Fibroblast of pulmonary artery (primary cell): ENCODE results near the gene PLXNC1.

Source experiments
- DNase-seq: peaks from one replicate; pipeline ENCODE4 v3.0.0-alpha.2; 2010; ENCODE audit warnings: low read depth
- H3K4me3 ChIP-seq: replicated peaks from 2 replicates; pipeline ENCODE4 v1.5.1; 2011; ENCODE audit warnings: low read depth, mild to moderate bottlenecking, control low read depth, low read length, moderate library complexity
- TF ChIP-seq, protein P1 (sequence below): IDR thresholded peaks from 2 replicates; pipeline ENCODE4 v1.5.1; 2011; ENCODE audit warnings: mild to moderate bottlenecking, control low read depth, low read length, inconsistent platforms; ENCODE audit errors: missing control alignments

Gene PLXNC1

DNA sequence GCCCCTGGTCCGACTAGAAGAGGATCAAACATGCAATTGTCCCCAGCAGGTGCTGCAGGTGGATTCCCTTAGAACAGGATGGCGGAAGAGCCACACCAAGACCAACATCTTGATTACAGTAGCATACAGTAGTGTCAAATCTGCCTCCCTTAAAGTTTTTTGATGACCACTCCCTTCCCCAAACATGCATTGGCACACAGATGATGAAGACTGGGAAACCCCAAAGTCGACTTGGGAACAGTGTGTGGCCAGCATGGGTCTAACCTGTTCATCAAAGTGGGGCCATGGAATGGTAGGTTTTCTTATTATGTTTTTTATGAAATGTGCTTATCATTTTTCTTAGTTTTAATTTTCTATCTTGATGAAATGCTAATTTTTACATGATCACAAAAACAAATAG, 8.8 kb downstream of the PLXNC1 start:
- H3K4me3 ChIP-seq = no peak overlapping the region
- no peak for DNase-seq
- TF ChIP-seq, protein P1, sequence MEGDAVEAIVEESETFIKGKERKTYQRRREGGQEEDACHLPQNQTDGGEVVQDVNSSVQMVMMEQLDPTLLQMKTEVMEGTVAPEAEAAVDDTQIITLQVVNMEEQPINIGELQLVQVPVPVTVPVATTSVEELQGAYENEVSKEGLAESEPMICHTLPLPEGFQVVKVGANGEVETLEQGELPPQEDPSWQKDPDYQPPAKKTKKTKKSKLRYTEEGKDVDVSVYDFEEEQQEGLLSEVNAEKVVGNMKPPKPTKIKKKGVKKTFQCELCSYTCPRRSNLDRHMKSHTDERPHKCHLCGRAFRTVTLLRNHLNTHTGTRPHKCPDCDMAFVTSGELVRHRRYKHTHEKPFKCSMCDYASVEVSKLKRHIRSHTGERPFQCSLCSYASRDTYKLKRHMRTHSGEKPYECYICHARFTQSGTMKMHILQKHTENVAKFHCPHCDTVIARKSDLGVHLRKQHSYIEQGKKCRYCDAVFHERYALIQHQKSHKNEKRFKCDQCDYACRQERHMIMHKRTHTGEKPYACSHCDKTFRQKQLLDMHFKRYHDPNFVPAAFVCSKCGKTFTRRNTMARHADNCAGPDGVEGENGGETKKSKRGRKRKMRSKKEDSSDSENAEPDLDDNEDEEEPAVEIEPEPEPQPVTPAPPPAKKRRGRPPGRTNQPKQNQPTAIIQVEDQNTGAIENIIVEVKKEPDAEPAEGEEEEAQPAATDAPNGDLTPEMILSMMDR = no peak

DNA sequence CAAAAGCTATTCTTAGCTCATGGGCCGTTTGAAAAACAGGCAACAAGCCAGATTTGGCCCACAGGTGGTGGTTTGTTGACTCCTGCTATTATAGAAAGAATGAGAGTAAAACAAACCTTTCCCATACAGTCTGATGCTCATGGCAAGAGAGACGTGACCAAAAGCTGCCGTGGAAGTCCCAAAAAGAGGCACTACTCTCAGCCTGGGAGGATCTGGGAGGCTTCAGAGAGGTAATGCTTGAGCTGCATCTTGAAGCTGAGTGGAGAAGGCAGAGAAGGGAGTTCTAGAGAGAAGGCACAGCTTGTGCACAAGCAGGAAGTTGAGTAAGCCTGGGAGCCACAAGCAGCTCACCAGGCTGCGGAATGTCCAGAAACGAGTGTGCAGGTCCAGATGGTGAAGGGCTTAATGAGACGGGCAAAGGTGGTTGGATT, 9.6 kb downstream of the PLXNC1 start:
- no peak for DNase-seq
- TF ChIP-seq, protein P1 = no peak
- H3K4me3 ChIP-seq = no peak overlapping the region

DNA sequence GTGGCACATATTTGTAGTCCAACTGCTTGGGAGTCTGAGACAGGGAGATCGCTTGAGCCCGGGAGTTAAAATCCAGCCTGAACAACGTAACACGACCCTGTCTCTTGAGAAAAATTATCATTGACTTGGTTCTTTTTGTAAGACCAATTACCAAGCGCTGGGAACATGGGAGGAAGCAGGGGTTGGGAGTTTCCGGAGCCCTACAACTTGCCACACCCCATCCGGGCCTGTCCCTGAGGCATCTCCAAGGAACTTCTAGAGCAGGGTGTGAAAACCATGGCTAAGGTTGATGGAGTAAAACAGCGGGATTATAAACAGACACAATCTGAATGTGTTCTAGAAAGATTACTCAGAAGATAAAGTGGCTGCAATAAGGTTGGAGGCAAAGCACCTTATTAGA, 10.3 kb downstream of the PLXNC1 start:
- no peak for DNase-seq
- no peak overlapping the region for H3K4me3 ChIP-seq
- TF ChIP-seq, protein P1 = no peak

DNA sequence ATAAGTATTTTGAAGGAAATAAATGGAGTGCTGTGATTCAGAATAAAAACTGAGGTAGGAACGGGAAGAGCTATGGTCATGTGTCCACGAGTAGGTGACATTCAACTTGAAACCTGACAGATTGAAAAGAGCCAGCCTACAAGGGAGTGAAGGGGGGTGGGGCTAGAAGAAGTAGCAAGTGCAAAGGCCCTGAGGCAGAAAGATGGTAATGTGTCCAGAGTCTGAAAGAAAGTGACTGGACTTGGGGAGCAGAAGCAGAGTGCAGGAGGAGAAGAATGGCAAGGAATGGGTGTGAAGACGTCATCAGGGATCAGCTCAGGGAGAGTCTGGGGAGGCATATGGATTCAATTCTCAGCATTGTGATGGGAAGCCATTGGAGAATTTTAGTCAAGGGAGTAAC, 13.7 kb downstream of the PLXNC1 start:
- no peak for DNase-seq
- H3K4me3 ChIP-seq = no peak overlapping the region
- TF ChIP-seq, protein P1 = no peak

DNA sequence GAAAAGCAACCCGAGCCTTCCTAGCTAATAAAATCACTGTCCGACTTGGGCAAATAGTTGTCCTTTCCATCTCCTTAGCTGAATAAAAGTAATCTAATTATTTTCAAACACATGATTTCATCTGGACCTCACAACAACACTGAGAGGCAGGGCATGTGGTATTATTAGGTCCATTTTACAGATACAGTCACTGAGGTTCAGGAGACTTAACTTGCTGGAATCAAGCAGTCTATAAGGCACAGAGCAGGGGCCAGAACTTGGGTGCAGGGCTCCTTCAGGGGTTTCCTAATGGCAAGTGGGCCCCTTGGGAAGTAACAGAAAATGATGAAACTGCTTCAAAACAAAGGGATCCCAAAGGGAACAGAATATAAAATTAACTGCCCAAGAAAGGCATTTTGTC, 15.5 kb downstream of the PLXNC1 start:
- H3K4me3 ChIP-seq = no peak overlapping the region
- DNase-seq = no peak
- TF ChIP-seq, protein P1 = no peak

DNA sequence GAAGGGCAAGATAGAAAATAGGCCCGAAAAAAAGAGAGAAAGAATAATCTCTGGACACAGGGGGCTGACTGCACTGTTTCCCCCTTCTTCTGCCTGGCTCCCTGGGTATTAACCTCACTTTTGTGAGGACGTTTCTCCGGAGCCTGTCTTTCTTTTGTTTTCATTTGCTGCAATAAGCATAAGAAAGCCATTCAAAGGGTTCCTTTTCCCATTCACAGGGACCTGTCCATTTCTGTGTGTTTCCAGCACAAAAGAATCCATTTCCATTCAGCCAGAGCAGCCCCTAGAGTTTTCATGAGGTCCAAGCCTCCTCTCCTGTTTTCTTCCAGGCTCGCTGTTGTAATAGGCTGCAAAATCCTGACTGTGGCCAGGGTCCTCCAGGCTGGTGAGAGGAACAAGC, 16.8 kb downstream of the PLXNC1 start:
- DNase-seq = no peak
- TF ChIP-seq, protein P1 = no peak
- no peak overlapping the region for H3K4me3 ChIP-seq

DNA sequence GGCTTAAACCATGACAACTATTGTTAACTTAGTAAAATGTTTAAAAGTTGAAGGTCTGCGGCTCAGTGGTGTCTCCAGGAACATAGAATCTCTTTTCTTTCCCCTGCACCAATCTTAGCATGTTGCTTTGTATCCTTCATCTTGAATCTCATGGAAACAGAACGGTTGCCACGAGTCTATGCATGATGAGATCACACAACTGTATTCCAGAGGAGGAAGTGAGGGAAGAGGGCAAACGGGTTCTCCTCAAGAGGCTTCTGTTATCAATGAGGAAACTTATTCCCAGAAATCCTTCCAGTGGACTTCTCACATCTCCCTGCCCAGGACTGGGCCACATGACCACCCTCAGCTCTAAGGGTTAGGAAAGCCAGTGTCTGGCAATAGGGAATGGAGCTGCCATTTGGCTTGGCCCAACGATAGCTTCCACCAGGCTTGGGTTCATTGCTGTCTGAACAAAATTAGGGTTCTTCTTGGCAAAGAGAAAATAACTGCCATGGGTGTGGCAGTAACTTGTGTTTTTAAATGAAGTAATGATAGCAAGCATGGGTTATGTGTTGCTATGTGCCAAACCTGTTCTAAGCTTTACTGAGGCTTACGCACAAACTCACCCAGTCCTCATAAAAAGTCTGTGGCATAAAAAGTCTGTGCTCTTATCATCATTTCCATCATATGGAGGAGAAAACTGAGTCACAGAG, 17.4 kb downstream of the PLXNC1 start:
- TF ChIP-seq, protein P1 = no peak
- no peak overlapping the region for H3K4me3 ChIP-seq

More for the DNA sequence above, 17.4 kb downstream of the PLXNC1 start:
- DNase-seq = no peak
